Astrocyte (in vitro differentiated cells and primary cell): ENCODE measurements around the gene OPCML. TPM values are rescaled to one million over a fixed set of nuclear protein-coding genes. Genes with fewer than 3 reads are reported as not detected.

Source experiments
- DNase-seq: peaks from one replicate; pipeline ENCODE4 v3.0.0-alpha.2; 2010; ENCODE audit warnings: low read depth
- FAIRE-seq: peaks from 2 replicates; lab custom pipeline; 2011; peaks lifted over from hg19 to GRCh38; lab: Jason Lieb, UNC
- H2AFZ ChIP-seq: 2 replicates; pipeline ENCODE4 v1.6.0; 2012; ENCODE audit warnings: low read depth, low read length, inconsistent platforms
- H3K27ac ChIP-seq: 2 replicates; pipeline ENCODE4 v1.5.1; 2011; ENCODE audit warnings: low read depth, low read length, inconsistent platforms
- H3K27me3 ChIP-seq: 2 replicates; pipeline ENCODE4 v1.6.0; 2011; ENCODE audit warnings: low read length, inconsistent platforms; ENCODE audit not compliant: insufficient read depth
- H3K36me3 ChIP-seq: 2 replicates; pipeline ENCODE4 v1.5.1; 2011; ENCODE audit warnings: low read length, inconsistent platforms; ENCODE audit not compliant: insufficient read depth
- H3K4me1 ChIP-seq: 2 replicates; pipeline ENCODE4 v1.5.1; 2011; ENCODE audit warnings: low read length, inconsistent platforms; ENCODE audit not compliant: insufficient read depth
- H3K4me2 ChIP-seq: 2 replicates; pipeline ENCODE4 v1.6.0; 2012; ENCODE audit warnings: low read length, inconsistent platforms
- H3K4me3 ChIP-seq: 2 replicates; pipeline ENCODE4 v1.5.1; 2011; ENCODE audit warnings: low read depth, mild to moderate bottlenecking, low read length, inconsistent platforms; ENCODE audit not compliant: insufficient read depth
- H3K79me2 ChIP-seq: 2 replicates; pipeline ENCODE4 v1.6.0; 2012; ENCODE audit warnings: mild to moderate bottlenecking, low read length, inconsistent platforms; ENCODE audit not compliant: insufficient read depth
- H3K9ac ChIP-seq: 2 replicates; pipeline ENCODE4 v1.6.0; 2012; ENCODE audit warnings: mild to moderate bottlenecking, low read length, inconsistent platforms
- H3K9me3 ChIP-seq: 2 replicates; pipeline ENCODE4 v1.5.1; 2012; ENCODE audit warnings: low read depth, mild to moderate bottlenecking, low read length, inconsistent platforms; ENCODE audit not compliant: insufficient read depth
- H4K20me1 ChIP-seq: 2 replicates; pipeline ENCODE4 v1.6.0; 2012; ENCODE audit warnings: low read length, inconsistent platforms; ENCODE audit not compliant: insufficient read depth
- H3K27ac Mint-ChIP-seq: one replicate; pipeline ENCODE4 v1.8.0; 2021; ENCODE audit warnings: mild to moderate bottlenecking, mixed read lengths; ENCODE audit not compliant: unreplicated experiment
- H3K27me3 Mint-ChIP-seq: one replicate; pipeline ENCODE4 v1.8.0; 2021; ENCODE audit warnings: low read depth, mixed read lengths; ENCODE audit not compliant: unreplicated experiment
- H3K36me3 Mint-ChIP-seq: one replicate; pipeline ENCODE4 v1.8.0; 2021; ENCODE audit warnings: low read depth, mixed read lengths; ENCODE audit not compliant: unreplicated experiment
- H3K4me1 Mint-ChIP-seq: one replicate; pipeline ENCODE4 v1.8.0; 2021; ENCODE audit warnings: low read depth, mixed read lengths; ENCODE audit not compliant: unreplicated experiment
- H3K4me3 Mint-ChIP-seq: one replicate; pipeline ENCODE4 v1.8.0; 2021; ENCODE audit warnings: mild to moderate bottlenecking, moderate library complexity, mixed read lengths; ENCODE audit not compliant: unreplicated experiment
- H3K9me3 Mint-ChIP-seq: one replicate; pipeline ENCODE4 v1.8.0; 2021; ENCODE audit warnings: mild to moderate bottlenecking, mixed read lengths; ENCODE audit not compliant: unreplicated experiment
- EZH2 ChIP-seq: IDR thresholded peaks from 2 replicates; pipeline ENCODE4 v1.6.1; 2012; ENCODE audit warnings: mild to moderate bottlenecking, low read length, inconsistent platforms; ENCODE audit not compliant: insufficient read depth
- total RNA-seq: library from RNA; stranded (reverse); gene quantifications from 2 replicates; pipeline ENCODE4 v1.2.1, GENCODE V29; 2021
- TF ChIP-seq, protein P1 (sequence below): IDR thresholded peaks from 2 replicates; pipeline ENCODE4 v1.5.1; 2011; ENCODE audit warnings: low read depth, mild to moderate bottlenecking, inconsistent platforms, low read length, moderate library complexity; ENCODE audit not compliant: insufficient read depth

OPCML gene
- total RNA-seq, 1 donor from 2014 or later: 7.9 TPM

DNA sequence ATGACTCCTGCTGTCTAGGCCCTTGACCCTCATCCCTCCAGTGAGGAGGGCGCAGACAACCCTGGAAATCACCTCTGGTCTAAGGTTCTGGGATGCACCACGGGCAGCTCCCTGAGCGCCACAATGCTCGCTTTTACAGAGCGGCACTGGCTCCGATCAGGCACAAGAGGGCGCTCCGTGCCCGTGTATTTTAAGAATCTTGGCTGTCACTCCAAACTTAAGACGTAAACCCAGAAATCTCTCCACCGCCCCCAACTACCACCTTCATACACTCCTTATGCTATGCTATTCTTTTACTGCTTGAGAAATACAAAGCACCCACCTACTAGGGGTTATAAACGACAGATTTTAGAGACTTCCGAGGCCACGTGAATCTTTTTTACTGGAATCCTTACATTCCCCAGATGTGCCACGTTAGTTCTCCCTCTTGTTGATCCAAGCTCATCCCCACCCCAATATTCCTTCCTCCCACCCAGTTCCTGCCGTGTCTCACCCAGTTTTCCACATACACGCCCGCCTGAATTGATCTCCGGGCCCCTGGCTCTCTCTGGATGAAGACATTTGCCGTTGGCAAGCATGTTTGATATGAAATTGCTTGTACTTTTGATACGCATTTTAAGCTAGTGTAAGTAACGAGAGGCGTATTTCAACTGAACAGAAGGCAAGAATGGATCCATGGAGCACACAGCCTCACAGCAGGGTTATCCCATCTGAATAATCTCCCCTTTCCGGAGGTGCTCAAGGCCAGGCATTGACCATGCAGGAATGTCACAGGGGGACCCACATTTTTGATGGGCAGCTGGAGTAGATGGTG is 453.5 kb downstream of the OPCML start:
- no peaks in the 10 kb centered on the region for H3K9me3 ChIP-seq
- no peaks in the 10 kb centered on the region for H3K4me1 ChIP-seq
- no peak for TF ChIP-seq EZH2
- TF ChIP-seq, protein P1, sequence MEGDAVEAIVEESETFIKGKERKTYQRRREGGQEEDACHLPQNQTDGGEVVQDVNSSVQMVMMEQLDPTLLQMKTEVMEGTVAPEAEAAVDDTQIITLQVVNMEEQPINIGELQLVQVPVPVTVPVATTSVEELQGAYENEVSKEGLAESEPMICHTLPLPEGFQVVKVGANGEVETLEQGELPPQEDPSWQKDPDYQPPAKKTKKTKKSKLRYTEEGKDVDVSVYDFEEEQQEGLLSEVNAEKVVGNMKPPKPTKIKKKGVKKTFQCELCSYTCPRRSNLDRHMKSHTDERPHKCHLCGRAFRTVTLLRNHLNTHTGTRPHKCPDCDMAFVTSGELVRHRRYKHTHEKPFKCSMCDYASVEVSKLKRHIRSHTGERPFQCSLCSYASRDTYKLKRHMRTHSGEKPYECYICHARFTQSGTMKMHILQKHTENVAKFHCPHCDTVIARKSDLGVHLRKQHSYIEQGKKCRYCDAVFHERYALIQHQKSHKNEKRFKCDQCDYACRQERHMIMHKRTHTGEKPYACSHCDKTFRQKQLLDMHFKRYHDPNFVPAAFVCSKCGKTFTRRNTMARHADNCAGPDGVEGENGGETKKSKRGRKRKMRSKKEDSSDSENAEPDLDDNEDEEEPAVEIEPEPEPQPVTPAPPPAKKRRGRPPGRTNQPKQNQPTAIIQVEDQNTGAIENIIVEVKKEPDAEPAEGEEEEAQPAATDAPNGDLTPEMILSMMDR: peak; percentile 77
- no peaks in the 10 kb centered on the region for H3K79me2 ChIP-seq
- no peak overlapping the region for H3K4me3 Mint-ChIP-seq
- no peaks in the 10 kb centered on the region for H3K36me3 Mint-ChIP-seq
- H3K27ac ChIP-seq: no peak overlapping the region
- H3K27me3 Mint-ChIP-seq: peaks cover 45% of the 10 kb centered on the region
- H3K9ac ChIP-seq: no peak overlapping the region
- no peak overlapping the region for H3K27ac Mint-ChIP-seq
- H3K4me2 ChIP-seq: no peak overlapping the region
- no peak overlapping the region for H3K4me3 ChIP-seq
- H3K4me1 Mint-ChIP-seq: no peaks in the 10 kb centered on the region
- H4K20me1 ChIP-seq: no peaks in the 10 kb centered on the region
- H3K9me3 Mint-ChIP-seq: no peaks in the 10 kb centered on the region
- peaks cover 49% of the 10 kb centered on the region for H3K27me3 ChIP-seq
- H2AFZ ChIP-seq: no peak overlapping the region
- no peak for FAIRE-seq
- no peak for DNase-seq
- no peaks in the 10 kb centered on the region for H3K36me3 ChIP-seq

DNA sequence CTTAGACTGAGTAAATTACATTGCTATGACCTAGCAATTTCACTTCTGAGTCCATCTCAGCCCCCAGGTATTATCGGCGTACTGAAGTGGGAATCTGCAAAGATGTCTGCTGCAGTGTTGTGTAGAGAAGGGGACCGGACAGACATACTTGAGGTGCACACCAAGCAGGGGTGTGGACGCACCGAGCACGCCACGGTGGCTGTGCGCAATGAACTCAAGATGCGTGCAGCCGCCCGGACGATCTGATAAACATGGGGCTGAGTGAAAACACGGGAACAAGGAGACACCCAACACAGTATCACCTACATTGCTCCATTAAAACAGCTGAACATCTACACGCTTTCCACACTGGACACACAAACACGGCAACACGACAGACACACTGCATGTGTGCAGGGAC is 454.3 kb downstream of the OPCML start:
- Histone ChIP-seq H3K4me1 (no peaks in the 10 kb centered on the region), H3K4me2 (no peak overlapping the region), H3K79me2 (no peaks in the 10 kb centered on the region), H3K4me3 (no peak overlapping the region), H3K36me3 (no peaks in the 10 kb centered on the region), H3K27me3 (peaks cover 46% of the 10 kb centered on the region), H2AFZ (no peak overlapping the region), H3K27ac (no peak overlapping the region), H4K20me1 (no peaks in the 10 kb centered on the region), H3K9ac (no peak overlapping the region), H3K9me3 (no peaks in the 10 kb centered on the region)
- H3K36me3 Mint-ChIP-seq: no peaks in the 10 kb centered on the region
- DNase-seq (no peak), FAIRE-seq (no peak)
- H3K4me3 Mint-ChIP-seq: no peak overlapping the region
- no peak overlapping the region for H3K27ac Mint-ChIP-seq
- TF ChIP-seq EZH2: no peak
- TF ChIP-seq, protein P1: no peak
- no peaks in the 10 kb centered on the region for H3K9me3 Mint-ChIP-seq
- no peaks in the 10 kb centered on the region for H3K4me1 Mint-ChIP-seq
- peaks cover 47% of the 10 kb centered on the region for H3K27me3 Mint-ChIP-seq

DNA sequence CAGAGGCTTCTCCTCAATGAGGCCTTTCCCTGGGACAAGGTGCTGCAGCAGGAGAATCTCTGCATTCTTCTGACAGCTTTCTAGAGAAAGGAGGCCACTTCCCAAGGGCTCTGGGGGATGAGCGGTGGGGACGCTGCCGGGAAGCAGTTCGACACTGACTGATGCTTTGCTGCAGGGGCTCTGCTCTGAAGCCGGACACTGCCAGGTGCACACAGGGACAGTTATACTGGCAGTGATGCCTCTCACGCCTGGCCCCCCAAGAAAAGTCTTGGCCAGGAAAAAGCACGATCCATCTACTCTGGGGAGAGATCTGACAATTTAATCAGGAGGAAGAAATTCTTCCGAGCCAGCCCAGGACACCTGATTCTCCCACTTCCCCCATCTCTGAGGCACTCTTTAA is 456.9 kb downstream of the OPCML start:
- no peak overlapping the region for H3K27ac Mint-ChIP-seq
- no peak overlapping the region for H3K4me3 Mint-ChIP-seq
- Histone ChIP-seq H3K9ac (no peak overlapping the region), H3K9me3 (no peaks in the 10 kb centered on the region), H4K20me1 (no peaks in the 10 kb centered on the region), H3K27me3 (peaks cover 44% of the 10 kb centered on the region), H3K4me1 (no peaks in the 10 kb centered on the region), H3K36me3 (no peaks in the 10 kb centered on the region), H3K27ac (no peak overlapping the region), H3K79me2 (no peaks in the 10 kb centered on the region), H2AFZ (no peak overlapping the region), H3K4me2 (no peak overlapping the region), H3K4me3 (no peak overlapping the region)
- no peaks in the 10 kb centered on the region for H3K9me3 Mint-ChIP-seq
- H3K27me3 Mint-ChIP-seq: peaks cover 47% of the 10 kb centered on the region
- TF ChIP-seq, protein P1: no peak
- no peaks in the 10 kb centered on the region for H3K36me3 Mint-ChIP-seq
- H3K4me1 Mint-ChIP-seq: no peaks in the 10 kb centered on the region
- FAIRE-seq (no peak), DNase-seq (no peak)
